Measurements from ENCODE around the gene TSPAN5. TPM values are rescaled to one million over a fixed set of nuclear protein-coding genes. Genes with fewer than 3 reads are reported as not detected.

TSPAN5 gene
- total RNA-seq, 1 experiment from 2014 or later = 12.4 TPM

- Histone ChIP-seq H3K9me3 (ENCODE audit: insufficient read depth, low read depth) (no peaks in the 10 kb centered on the region), H3F3A (ENCODE audit: insufficient read depth, low read depth) (no peaks in the 10 kb centered on the region), H3K27me3 (ENCODE audit: insufficient read depth, low read depth) (no peaks in the 10 kb centered on the region), H3K36me3 (ENCODE audit: low read depth) (no peaks in the 10 kb centered on the region), H3K4me2 (no peak overlapping the region), H3K9me2 (ENCODE audit: insufficient read depth) (no peaks in the 10 kb centered on the region), H4K20me1 (ENCODE audit: insufficient read depth) (no peaks in the 10 kb centered on the region), H3K4me1 (replicated peaks; ENCODE audit: insufficient read depth) (no peaks in the 10 kb centered on the region), H2AFZ (no peak overlapping the region), H3K4me3 (no peak overlapping the region), H3K79me2 (ENCODE audit: low read depth) (peaks cover 36% of the 10 kb centered on the region), H3K27ac (no peak overlapping the region)
- ChIA-PET CTCF (no interaction called here), POLR2A (ENCODE audit: unreplicated experiment) (no interaction called here)
- no TSS peak for BruUV-seq (replicated peaks)
- TF ChIP-seq, protein P1, sequence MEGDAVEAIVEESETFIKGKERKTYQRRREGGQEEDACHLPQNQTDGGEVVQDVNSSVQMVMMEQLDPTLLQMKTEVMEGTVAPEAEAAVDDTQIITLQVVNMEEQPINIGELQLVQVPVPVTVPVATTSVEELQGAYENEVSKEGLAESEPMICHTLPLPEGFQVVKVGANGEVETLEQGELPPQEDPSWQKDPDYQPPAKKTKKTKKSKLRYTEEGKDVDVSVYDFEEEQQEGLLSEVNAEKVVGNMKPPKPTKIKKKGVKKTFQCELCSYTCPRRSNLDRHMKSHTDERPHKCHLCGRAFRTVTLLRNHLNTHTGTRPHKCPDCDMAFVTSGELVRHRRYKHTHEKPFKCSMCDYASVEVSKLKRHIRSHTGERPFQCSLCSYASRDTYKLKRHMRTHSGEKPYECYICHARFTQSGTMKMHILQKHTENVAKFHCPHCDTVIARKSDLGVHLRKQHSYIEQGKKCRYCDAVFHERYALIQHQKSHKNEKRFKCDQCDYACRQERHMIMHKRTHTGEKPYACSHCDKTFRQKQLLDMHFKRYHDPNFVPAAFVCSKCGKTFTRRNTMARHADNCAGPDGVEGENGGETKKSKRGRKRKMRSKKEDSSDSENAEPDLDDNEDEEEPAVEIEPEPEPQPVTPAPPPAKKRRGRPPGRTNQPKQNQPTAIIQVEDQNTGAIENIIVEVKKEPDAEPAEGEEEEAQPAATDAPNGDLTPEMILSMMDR (conservative IDR thresholded peaks at IDR 0.05) = no peak
- TF ChIP-seq EZH2 (IDR thresholded peaks at IDR 0.05; ENCODE audit: low read depth) = no peak
- intact Hi-C loops (cut with micrococcal nuclease; ENCODE audit: unreplicated experiment) = no loop called here
- DNase-seq = no peak
Observed at GRCh38 chr4:98610431-98610830, 48.0 kb downstream of the TSPAN5 start.

DNA sequence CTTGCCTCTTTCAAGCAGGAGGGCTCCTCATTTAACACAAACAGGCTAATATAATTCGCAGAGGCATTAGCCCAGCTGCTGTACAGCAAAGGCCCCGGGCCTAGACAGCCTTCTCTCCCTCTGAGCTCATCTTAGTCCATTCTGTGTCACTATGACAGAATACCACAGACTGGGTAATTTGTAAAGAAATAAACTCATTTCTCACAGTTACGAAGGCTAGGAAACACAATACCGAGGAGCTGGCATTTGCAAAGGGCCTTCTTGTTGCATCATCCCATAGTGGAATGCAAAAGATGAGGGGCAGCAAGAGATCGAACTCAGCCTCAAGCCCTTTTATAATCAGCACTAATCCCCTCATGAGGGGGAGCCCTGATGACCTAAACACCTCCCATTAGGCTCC is 48.5 kb downstream of the TSPAN5 start:
- Histone ChIP-seq H3K4me2 (no peak overlapping the region), H3K27me3 (ENCODE audit: insufficient read depth, low read depth) (no peaks in the 10 kb centered on the region), H4K20me1 (ENCODE audit: insufficient read depth) (no peaks in the 10 kb centered on the region), H3F3A (ENCODE audit: insufficient read depth, low read depth) (no peaks in the 10 kb centered on the region), H3K27ac (no peak overlapping the region), H3K9me2 (ENCODE audit: insufficient read depth) (no peaks in the 10 kb centered on the region), H2AFZ (no peak overlapping the region), H3K4me3 (no peak overlapping the region), H3K9me3 (ENCODE audit: insufficient read depth, low read depth) (no peaks in the 10 kb centered on the region), H3K4me1 (replicated peaks; ENCODE audit: insufficient read depth) (no peaks in the 10 kb centered on the region), H3K36me3 (ENCODE audit: low read depth) (no peaks in the 10 kb centered on the region), H3K79me2 (ENCODE audit: low read depth) (peaks cover 31% of the 10 kb centered on the region)
- TF ChIP-seq, protein P1 (conservative IDR thresholded peaks at IDR 0.05) = no peak
- no peak for TF ChIP-seq EZH2 (IDR thresholded peaks at IDR 0.05; ENCODE audit: low read depth)
- intact Hi-C loops (cut with micrococcal nuclease; ENCODE audit: unreplicated experiment) = no loop called here
- ChIA-PET POLR2A (ENCODE audit: unreplicated experiment) (no interaction called here), CTCF (no interaction called here)
- no peak for DNase-seq
- no TSS peak for BruUV-seq (replicated peaks)

GRCh38 chr4:98608356-98608755 is 50.1 kb downstream of the TSPAN5 start:
- ChIA-PET POLR2A (ENCODE audit: unreplicated experiment) (no interaction called here), CTCF (no interaction called here)
- peaks cover 20% of the 10 kb centered on the region; the same call in 1 of the 2 replicates for H3K79me2 ChIP-seq (ENCODE audit: low read depth)
- no peaks in the 10 kb centered on the region for H4K20me1 ChIP-seq (ENCODE audit: insufficient read depth)
- H3K27ac ChIP-seq = no peak overlapping the region
- intact Hi-C loops (cut with micrococcal nuclease; ENCODE audit: unreplicated experiment) = no loop called here
- no peaks in the 10 kb centered on the region for H3K4me1 ChIP-seq (replicated peaks; ENCODE audit: insufficient read depth)
- no peaks in the 10 kb centered on the region for H3K36me3 ChIP-seq (ENCODE audit: low read depth)
- H3F3A ChIP-seq (ENCODE audit: insufficient read depth, low read depth) = no peaks in the 10 kb centered on the region
- H3K4me3 ChIP-seq = no peak overlapping the region
- no peaks in the 10 kb centered on the region for H3K9me2 ChIP-seq (ENCODE audit: insufficient read depth)
- TF ChIP-seq, protein P1 (conservative IDR thresholded peaks at IDR 0.05) = no peak
- no peak for TF ChIP-seq EZH2 (IDR thresholded peaks at IDR 0.05; ENCODE audit: low read depth)
- H2AFZ ChIP-seq = no peak overlapping the region
- no peak for DNase-seq
- no peaks in the 10 kb centered on the region for H3K27me3 ChIP-seq (ENCODE audit: insufficient read depth, low read depth)
- H3K9me3 ChIP-seq (ENCODE audit: insufficient read depth, low read depth) = no peaks in the 10 kb centered on the region
- no peak overlapping the region for H3K4me2 ChIP-seq
- BruUV-seq (replicated peaks) = no TSS peak
